Measurements from ENCODE around the gene POGK. TPM values are rescaled to one million over a fixed set of nuclear protein-coding genes. Genes with fewer than 3 reads are reported as not detected.

Gene POGK
- total RNA-seq, 1 experiment from 2014 or later: 47.7 TPM

- Histone ChIP-seq H3K23me2 (ENCODE audit: insufficient read length, low read depth, low read length, poor library complexity, severe bottlenecking) (no peaks in the 10 kb centered on the region), H3K14ac (ENCODE audit: insufficient read depth, low read length) (no peak overlapping the region), H3K9me3 (ENCODE audit: control insufficient read depth, low read depth, low read length) (no peaks in the 10 kb centered on the region), H2AFZ (ENCODE audit: low read length) (no peak overlapping the region), H3T11ph (ENCODE audit: low read length) (no peak overlapping the region), H3K27ac (ENCODE audit: insufficient read length, low read depth, low read length) (no peak overlapping the region), H4K91ac (ENCODE audit: insufficient read length, low read depth, low read length) (no peak overlapping the region), H3K23ac (ENCODE audit: insufficient read length, low read depth, low read length) (no peak overlapping the region), H3K79me2 (ENCODE audit: insufficient read depth, low read length) (no peaks in the 10 kb centered on the region), H2BK120ac (ENCODE audit: low read depth, low read length, poor library complexity, severe bottlenecking) (no peak overlapping the region), H3K9ac (ENCODE audit: extremely low read depth, insufficient read length, low read length) (no peak overlapping the region), H3K18ac (ENCODE audit: insufficient read length, low read depth, low read length) (no peak overlapping the region), H2BK5ac (ENCODE audit: insufficient read length, low read length) (no peak overlapping the region), H4K8ac (replicated peaks; ENCODE audit: insufficient read length, low read depth, low read length) (no peak overlapping the region), H4K20me1 (ENCODE audit: control insufficient read depth, insufficient read depth, insufficient read length) (no peaks in the 10 kb centered on the region), H3K79me1 (ENCODE audit: insufficient read depth, low read depth, low read length, poor library complexity, severe bottlenecking) (no peaks in the 10 kb centered on the region), H2BK20ac (ENCODE audit: low read depth, low read length, poor library complexity, severe bottlenecking) (no peak overlapping the region), H3K27me3 (ENCODE audit: insufficient read depth, low read length) (peaks cover 4% of the 10 kb centered on the region; the same call in 1 of the 2 replicates), H2AK5ac (ENCODE audit: insufficient read length, low read length) (no peak overlapping the region), H3K4ac (ENCODE audit: low read depth, low read length) (no peak overlapping the region), H2BK12ac (ENCODE audit: insufficient read length, low read depth, low read length) (no peak overlapping the region), H2BK15ac (ENCODE audit: low read depth, low read length) (no peak overlapping the region), H3K4me2 (ENCODE audit: insufficient read depth, insufficient read length, low read length) (no peak overlapping the region), H3K56ac (ENCODE audit: insufficient read length, low read depth, low read length) (no peak overlapping the region), H4K5ac (ENCODE audit: insufficient read length, low read depth, low read length) (no peak overlapping the region), H3K4me1 (ENCODE audit: insufficient read depth, low read length) (no peaks in the 10 kb centered on the region)
- peaks cover 0 to 6% of the 10 kb centered on the region in 2 experiments; a peak in 2 of 4 replicates for H3K4me1 Mint-ChIP-seq
- peaks cover 0 to 5% (median 0%) of the 10 kb centered on the region in 3 experiments; a peak in 1 of 7 replicates for H3K36me3 Mint-ChIP-seq (ENCODE audit: insufficient read depth in 1 of 3, low read depth in 3 of 3)
- H3K9me3 Mint-ChIP-seq: peaks cover 5 to 6% of the 10 kb centered on the region in 2 experiments; a peak in 3 of 5 replicates
- TF ChIP-seq CTCF (conservative IDR thresholded peaks at IDR 0.05): no peak
- DNase-seq: no peak
- peaks cover 40% of the 10 kb centered on the region for H3K27me3 Mint-ChIP-seq (ENCODE audit: low read depth)
- no peak overlapping the region for H3K27ac Mint-ChIP-seq
- no peak overlapping the region for H3K4me3 Mint-ChIP-seq
- no CpG with 5 or more reads among the region's 2 CpGs for WGBS (ENCODE audit: extremely low coverage, insufficient read length, low lambda C conversion rate)
These were observed 43.6 kb downstream of the POGK start for GRCh38 chr1:166882893-166883292.
